GM12872 (cell line): ENCODE measurements around the gene SYNE4.

Source experiments
- CTCF ChIP-seq: IDR thresholded peaks from 3 replicates; pipeline ENCODE4 v1.5.1; 2011; ENCODE audit warnings: low read depth, mild to moderate bottlenecking, low read length, moderate library complexity; ENCODE audit not compliant: insufficient read depth

SYNE4 gene

GRCh38 chr19:36019061-36019670 is 10.6 kb upstream of the SYNE4 start:
- no peak for TF ChIP-seq CTCF

- TF ChIP-seq CTCF = no peak
Measured at GRCh38 chr19:36014012-36014924, 5.7 kb upstream of the SYNE4 start, which contains the start of gene ALKBH6. TSS of gene ALKBH6 (minus strand) at chr19:36014213. CDS start at chr19:36013397, 816 bp downstream.

- no peak for TF ChIP-seq CTCF
Measured at GRCh38 chr19:36013280-36014011, 4.8 kb upstream of the SYNE4 start.

GRCh38 chr19:36010402-36010801 is 1.8 kb upstream of the SYNE4 start:
- TF ChIP-seq CTCF = no peak

GRCh38 chr19:36009633-36010379 is 1.2 kb upstream of the SYNE4 start:
- no peak for TF ChIP-seq CTCF

- TF ChIP-seq CTCF = no peak
Measured at GRCh38 chr19:36009220-36009619, 607 bp upstream of the SYNE4 start.
